Mammary microvascular endothelial cell (primary cell): ENCODE data around the gene DIPK2A. TPM values are rescaled to one million over a fixed set of nuclear protein-coding genes. Genes with fewer than 3 reads are reported as not detected.

Source experiments
- total RNA-seq: library from RNA; depleted of rRNA; stranded (reverse); fragments of >200 nt; gene quantifications from 2 replicates; pipeline ENCODE4 v1.2.3, GENCODE V29; 2015

Gene DIPK2A, protein sequence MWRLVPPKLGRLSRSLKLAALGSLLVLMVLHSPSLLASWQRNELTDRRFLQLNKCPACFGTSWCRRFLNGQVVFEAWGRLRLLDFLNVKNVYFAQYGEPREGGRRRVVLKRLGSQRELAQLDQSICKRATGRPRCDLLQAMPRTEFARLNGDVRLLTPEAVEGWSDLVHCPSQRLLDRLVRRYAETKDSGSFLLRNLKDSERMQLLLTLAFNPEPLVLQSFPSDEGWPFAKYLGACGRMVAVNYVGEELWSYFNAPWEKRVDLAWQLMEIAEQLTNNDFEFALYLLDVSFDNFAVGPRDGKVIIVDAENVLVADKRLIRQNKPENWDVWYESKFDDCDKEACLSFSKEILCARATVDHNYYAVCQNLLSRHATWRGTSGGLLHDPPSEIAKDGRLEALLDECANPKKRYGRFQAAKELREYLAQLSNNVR
- total RNA-seq = 23.9 and 28.5 TPM in 2 replicates

GRCh38 chr3:143971359-143972154 is at the start of gene DIPK2A:
Gene DIPK2A, plus strand, starts transcription at chr3:143971823. Its CDS starts 510 bp downstream, at chr3:143972333.

Other genes starting within 250 kb of the DIPK2A start
- gene SLC9A9, start 123.4 kb upstream of the DIPK2A start, total RNA-seq = 1.5 and 2.1 TPM in 2 replicates